HL-60/S4 (cell line): Measurements from ENCODE around the gene KRTAP2-2.
"Not testable (repeated sequence)": the region's sequence is repeated elsewhere in the genome, so short reads cannot be mapped to it uniquely, and the experiment has no call there.

Source experiments
- in situ Hi-C: fragments of 300-500 bp; cut with MboI; formaldehyde crosslinking; loops from 2 replicates; pipeline ENCODE4 v1.14.3; 2022; ENCODE audit warnings: low sequenced_read_pairs

KRTAP2-2 gene, protein sequence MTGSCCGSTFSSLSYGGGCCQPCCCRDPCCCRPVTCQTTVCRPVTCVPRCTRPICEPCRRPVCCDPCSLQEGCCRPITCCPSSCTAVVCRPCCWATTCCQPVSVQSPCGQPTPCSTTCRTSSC

DNA sequence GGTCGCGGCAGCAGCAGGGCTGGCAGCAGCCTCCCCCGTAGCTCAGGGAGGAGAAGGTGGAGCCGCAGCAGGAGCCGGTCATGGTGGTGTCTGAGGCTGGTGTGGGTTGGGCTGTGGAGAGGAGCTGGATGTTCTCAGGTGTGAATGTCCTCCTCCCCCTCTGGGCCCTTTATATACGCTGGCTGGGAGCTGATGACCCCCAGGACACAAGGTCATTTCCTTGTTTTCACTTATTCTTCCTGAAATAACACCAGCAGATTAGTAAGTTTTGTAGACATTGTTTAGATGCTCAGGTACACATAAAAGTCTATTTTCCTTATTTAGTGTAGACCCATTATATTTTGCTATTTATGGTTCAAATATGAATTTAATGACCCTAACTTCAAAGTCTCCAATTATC is at the start of gene KRTAP2-2:
TSS of gene KRTAP2-2 (minus strand) at position 101 of the 400 bp plus-strand sequence. CDS start at position 82, 19 bp downstream.
- in situ Hi-C loops, result not testable (repeated sequence)

DNA sequence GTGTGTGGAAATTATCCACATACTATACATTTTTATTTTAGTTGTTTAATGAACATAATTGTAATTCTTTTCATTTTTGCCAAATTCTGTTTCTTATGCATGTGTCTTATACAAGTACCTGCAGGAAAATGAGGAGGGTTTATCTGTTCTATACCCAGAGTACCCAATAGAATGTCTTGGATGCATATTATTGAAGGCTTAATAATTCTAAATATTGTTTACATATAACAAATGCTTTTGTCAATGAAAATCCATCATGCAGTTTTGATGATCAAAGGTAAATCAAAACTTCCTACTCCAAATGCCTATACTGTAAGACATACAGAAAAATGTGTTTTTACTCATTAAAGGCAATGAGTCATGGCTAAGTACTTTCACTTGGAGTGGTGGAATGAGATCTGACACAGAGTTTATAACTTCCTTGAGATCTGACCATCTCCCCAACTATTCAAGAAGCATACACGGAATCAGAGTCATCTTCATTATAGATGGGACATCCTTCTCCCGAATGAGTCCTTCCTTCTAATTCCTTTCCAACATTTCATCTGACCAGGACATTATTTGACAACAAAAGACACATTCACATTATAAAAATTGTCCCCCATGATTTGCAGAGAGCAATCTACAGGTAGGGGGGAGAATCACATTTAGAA is 49.5 kb upstream of the KRTAP2-2 start:
- in situ Hi-C loops, result not testable (repeated sequence)

DNA sequence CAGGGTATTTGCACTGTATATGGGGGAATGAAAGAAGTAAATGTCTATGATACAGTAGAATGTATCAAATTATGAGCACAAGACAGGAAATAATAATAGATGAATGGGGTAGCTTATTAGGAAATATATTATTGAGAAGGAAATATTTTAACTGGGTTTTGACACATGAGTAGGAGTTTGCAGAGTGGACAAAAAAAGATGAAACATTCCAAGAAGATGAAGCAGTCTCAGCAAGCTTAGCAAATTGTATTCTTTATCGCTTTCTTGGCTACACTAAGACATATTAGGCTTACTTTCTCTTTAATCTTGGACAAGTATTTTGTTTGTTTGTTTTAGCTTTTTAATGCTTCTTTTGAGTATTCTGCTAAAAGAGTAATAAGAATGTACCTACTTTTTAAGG is 48.9 kb upstream of the KRTAP2-2 start:
- in situ Hi-C loops, result no loop called here

DNA sequence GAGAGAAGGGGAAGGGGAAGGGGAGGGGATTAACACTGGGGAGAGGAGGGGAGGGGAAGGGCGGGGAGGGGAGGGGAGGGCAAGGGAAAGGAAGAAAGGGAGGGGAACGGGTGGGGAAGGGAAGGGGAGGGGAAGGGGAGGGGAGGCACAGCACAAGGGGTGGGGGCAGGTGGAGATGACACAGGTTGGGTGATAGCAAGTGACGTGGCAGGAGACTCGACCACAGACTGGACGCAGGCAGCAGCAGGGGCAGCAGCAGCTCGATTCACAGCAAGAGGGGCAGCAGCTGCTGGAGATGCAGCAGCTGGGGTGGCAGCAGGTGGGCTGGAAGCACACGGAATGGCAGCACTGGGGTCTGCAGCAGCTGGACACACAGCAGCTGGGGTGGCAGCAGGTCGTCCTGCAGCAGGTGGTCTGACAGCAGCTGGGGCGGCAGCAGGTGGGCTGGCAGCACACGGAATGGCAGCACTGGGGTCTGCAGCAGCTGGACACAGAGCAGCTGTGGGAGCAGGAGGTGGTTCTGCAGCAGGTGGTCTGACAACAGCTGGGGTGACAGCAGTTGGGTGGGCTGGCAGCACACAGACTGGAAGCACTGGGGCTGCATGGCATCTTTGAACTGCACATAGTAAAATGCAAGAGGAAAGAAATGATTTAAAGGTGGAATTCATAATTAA is 46.7 kb upstream of the KRTAP2-2 start, which contains the start of gene KRTAP4-16:
TSS of gene KRTAP4-16 (minus strand) at position 624 of the 674 bp plus-strand sequence. CDS start at position 624, 0 bp downstream.
- in situ Hi-C loops, result no loop called here

DNA sequence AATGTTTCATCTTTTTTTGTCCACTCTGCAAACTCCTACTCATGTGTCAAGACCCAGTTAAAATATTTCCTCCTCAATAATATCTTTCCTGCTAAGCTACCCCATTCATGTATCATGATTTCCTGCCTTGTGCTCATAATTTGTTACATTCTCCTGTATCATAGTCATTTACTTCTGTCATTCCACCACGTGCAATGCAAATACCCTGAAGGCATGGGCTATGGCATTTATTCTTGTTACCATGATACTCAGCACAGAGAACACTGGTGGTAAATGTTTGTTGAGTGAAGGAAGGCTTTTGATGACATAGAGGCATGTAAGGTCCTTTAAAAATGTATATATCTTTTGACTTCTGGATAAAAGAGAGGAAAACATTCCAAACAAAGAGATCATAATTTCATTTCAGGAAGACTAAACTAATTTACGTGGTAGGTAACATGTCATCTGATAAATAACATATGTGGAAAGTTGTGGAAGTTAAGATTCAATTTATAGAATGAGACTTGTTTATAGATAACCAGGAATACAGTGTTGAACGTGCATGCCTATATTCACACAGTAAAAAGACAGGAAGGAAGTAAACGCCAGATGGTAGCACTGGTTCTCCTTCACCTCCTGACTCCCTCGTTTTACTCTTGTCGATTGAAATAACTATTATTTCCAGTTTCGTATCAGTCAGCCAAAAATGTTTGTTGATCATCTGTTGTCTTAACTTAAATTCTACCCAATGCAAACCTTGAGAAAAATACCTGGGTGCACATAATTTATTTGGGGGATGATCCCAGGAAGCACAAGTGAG is 44.9 kb upstream of the KRTAP2-2 start:
- in situ Hi-C loops, result not testable (repeated sequence)

DNA sequence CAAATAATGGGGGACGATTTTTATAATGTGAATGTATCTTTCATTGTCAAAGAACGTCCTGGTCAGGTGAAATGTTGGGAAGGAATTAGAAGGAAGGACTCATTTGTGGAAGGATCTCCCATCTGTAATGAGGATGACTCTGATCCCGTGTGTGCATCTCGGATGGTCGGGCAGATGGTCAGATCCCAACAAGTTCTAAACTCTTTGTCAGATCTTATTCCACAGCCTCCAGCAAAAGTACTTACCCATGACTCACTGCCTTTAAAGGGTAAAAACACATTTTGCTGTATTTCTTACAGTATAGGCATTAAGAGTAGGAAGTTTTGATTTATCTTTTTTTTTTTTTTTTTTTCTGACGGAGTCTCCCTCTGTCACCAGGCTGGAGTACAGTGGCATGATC is 43.5 kb upstream of the KRTAP2-2 start:
- in situ Hi-C loops, result no loop called here

DNA sequence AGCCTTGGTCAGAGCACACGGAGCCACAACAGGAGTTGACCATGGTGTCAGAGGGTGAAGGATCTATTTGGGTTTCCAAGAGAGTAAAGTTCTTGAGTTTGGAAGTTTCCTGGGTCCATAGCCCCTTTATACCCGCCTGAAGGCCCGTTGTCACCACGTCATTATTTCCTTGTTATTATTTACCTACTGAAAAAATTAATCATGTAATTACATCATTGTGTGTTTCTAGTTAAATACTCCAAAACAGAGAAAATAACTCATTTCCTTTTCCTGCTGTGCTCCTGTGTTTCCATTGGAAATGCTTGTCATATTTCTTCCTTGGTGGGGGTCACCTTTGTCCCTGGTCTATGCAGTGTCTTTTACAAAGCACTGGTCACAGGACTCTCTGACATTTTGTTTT is 43.0 kb upstream of the KRTAP2-2 start, which contains the start of gene KRTAP4-8:
TSS of gene KRTAP4-8 (minus strand) at position 101 of the 400 bp plus-strand sequence. CDS start at position 43, 58 bp downstream.
- in situ Hi-C loops, result no loop called here

DNA sequence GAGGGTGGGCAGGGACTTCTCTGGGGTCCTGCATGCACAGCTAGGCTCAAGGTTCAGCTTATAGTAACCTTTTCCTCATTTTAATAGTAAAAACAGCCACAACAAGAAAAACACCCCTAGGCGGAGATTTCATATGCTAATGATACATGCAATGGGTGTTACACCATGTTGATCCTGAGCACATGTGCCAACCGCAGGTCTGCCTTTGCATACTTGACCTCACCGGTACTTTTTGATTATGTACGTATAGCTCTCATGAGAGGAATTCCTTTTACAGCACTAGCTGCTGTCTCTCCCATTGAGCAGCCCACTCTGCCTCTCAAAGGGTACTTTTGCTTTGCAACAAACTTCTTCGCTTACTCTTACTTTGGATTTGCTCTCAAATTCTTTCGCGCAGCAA is 41.0 kb upstream of the KRTAP2-2 start:
- in situ Hi-C loops, result no loop called here

DNA sequence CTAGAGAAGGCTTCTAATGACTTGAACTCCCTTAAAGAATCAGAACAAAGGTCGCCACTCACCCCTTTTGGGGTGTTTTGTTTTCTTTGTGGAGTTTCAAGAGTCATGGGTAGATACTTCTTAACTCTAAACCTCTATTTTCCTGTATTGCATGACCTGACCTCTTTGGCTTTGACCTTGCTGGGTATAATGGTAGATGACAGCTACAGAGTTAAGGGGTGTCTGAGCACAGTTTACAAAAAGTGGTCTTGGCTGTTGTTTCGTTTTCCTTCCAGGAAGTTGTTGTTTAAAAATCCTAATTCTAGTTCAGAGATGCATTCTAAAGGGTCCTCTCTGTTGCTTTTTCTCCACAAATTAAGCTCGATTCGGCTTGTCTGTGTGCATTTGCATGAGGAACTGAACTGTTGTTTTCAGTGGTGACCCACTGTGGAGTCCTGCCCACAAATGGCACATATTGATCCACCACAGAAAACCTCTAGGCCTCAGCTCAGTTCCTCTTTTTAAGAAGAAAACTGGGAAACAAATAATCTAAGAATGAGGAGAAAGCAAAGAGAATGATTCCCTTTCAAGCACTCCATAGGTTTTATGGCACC is 33.8 kb upstream of the KRTAP2-2 start:
- in situ Hi-C loops, result not testable (repeated sequence)

DNA sequence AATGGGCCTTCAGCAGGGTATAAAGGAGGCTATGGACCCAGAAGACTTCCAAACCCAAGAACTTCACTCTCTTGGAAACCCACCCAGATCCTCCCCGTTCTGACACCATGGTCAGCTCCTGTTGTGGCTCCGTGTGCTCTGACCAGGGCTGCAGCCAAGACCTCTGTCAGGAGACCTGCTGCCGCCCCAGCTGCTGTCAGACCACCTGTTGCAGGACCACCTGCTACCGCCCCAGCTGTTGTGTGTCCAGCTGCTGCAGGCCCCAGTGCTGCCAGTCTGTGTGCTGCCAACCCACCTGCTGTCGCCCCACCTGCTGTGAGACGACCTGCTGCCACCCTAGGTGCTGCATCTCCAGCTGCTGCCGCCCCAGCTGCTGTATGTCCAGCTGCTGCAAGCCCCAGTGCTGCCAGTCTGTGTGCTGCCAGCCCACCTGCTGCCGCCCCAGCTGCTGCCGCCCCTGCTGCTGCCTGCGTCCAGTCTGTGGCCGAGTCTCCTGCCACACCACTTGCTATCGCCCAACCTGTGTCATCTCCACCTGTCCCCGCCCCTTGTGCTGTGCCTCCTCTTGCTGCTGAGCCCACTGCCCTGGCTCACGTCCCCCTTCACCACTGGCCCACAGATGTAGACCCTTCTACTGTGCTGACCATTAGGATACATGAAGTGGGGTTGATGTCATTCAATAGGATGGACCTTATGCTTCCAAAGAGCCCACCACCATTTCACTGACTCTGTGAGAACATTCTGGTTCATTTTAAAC is 29.2 kb upstream of the KRTAP2-2 start, which contains the start of gene KRTAP4-7:
TSS of gene KRTAP4-7 (plus strand) at position 51 of the 757 bp plus-strand sequence. CDS start at position 108, 57 bp downstream.
- in situ Hi-C loops, result not testable (repeated sequence)

DNA sequence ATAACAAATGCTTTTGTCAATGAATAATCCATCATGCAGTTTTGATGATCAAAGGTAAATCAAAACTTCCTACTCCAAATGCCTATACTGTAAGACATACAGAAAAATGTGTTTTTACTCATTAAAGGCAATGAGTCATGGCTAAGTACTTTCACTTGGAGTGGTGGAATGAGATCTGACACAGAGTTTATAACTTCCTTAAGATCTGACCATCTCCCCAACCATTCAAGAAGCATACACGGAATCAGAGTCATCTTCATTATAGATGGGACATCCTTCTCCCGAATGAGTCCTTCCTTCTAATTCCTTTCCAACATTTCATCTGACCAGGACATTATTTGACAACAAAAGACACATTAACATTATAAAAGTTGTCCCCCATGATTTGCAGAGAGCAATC is 28.4 kb upstream of the KRTAP2-2 start:
- in situ Hi-C loops, result not testable (repeated sequence)

DNA sequence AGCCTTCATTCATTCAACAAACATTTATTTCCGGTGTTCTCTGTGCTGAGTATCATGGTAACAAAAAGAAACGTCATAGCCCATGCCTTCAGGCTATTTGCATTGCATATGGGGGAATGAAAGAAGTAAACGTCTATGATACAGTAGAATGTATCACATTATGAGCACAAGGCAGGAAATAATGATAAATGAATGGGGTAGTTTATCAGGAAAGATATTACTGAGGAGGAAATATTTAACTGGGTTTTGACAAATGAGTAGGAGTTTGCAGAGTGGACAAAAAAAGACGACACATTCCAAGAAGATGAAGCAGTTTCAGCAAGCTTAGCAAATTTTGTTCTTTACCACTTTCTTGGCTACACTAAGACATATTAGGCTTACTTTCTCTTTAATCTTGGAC is 27.6 kb upstream of the KRTAP2-2 start:
- in situ Hi-C loops, result no loop called here

DNA sequence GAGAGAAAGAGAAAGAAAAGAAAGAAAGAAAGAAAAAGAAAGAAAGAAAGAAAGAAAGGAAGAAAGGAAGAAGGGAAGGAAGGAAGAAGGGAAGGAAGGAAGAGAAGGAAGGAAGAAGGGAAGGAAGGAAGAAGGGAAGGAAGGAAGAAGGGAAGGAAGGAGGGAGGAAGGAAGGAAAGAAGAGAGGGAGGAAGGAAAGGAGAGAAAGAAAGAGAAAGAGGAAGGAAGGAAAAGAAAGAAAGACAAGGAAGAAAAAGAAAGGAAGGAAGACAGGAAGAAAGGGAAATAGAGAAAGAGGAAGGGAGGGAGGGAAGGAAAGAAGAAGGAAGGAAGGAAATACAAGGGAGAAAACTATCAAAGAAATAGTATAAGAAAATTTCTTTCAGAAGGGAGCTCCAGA is 21.8 kb upstream of the KRTAP2-2 start:
- in situ Hi-C loops, result no loop called here

DNA sequence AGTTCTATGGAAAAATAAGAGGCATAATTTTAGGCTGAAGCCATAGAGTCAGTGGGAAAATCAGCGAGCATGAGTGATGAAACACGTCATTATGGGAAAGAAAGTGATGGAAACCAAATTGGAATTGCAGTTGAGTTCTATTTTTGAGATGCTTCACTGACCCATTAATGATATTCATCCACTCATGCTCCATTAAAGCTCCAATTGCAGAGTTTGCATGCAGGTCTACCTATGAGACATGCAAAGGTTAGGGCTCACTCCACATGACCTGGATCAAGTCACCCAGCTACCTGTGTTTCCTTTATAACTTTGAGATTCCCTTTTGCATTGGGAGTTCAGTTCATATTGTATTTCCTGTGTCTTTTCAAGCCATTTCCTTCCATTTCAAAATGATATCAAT is 18.6 kb upstream of the KRTAP2-2 start:
- in situ Hi-C loops, result no loop called here

DNA sequence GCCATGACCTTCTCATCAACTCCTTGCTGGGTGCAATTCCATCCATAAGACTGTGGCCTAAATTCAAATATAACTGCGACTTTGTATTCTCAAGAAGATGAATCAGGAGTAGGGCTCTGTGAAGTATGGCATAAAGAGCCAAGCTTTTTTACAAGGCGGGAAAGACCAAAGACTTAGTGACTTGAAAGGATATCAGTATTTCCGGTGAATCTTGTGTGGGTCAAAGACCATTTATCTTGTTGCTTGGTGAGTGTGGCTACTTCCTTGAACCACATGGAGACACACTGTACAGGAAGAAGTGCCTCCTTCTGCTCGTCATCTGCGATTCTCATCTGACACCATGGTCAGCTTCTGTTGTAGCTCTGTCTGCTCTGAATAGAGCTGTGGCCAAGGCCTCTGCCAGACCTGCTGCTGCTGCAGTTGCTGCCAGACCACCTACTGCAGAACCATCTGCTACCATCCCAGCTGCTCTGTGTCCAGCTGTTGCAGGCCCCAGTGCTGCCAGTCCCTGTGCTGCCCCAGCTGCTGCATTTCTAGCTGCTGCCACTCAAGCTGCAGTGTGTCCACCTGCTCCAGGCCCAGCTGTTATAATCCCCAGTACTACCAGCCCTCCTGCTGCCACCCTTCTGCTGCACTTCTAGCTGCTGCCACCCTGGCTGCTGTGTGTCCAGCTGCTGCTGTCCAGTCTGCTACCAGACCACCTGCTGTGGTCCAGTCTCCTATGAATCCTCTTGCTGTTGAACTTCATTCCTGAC is 16.8 kb upstream of the KRTAP2-2 start:
- in situ Hi-C loops, result no loop called here

DNA sequence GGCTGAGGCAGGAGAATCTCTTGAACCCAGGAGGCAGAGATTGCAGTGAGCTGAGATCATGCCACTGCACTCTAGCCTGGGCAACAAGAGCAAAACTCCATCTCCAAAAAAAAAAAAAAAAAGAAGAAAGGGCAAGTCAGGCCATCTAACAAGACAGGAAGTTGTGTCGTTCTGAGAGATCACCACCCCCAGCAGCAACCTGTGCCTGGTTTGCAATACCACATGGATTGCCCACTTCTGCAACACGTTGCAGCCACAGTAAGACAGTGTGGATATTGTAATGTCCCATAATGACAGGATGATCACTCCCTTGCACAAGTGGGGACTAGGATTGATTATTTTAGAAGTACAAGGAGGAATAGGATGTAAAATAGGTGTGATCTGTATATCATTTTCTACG is 14.0 kb upstream of the KRTAP2-2 start:
- in situ Hi-C loops, result no loop called here

DNA sequence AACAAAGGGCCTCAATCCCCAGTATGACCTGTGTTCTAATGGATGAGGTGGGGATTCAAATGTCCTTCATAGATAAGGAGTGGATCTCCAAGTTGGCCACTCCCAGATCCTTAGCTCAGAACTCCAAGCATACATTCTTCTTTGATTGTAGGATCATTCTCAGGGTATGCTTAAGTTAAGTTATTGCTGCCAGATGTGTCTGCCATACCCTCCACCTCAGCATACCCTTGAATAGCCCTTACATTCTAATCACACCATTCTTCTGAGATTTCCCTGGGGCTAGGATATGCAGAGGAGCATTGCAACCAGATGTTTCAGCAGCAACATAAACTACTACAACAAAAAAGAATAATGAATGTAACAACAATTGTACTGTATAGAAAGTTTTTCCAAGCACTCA is 12.3 kb upstream of the KRTAP2-2 start:
- in situ Hi-C loops, result no loop called here

DNA sequence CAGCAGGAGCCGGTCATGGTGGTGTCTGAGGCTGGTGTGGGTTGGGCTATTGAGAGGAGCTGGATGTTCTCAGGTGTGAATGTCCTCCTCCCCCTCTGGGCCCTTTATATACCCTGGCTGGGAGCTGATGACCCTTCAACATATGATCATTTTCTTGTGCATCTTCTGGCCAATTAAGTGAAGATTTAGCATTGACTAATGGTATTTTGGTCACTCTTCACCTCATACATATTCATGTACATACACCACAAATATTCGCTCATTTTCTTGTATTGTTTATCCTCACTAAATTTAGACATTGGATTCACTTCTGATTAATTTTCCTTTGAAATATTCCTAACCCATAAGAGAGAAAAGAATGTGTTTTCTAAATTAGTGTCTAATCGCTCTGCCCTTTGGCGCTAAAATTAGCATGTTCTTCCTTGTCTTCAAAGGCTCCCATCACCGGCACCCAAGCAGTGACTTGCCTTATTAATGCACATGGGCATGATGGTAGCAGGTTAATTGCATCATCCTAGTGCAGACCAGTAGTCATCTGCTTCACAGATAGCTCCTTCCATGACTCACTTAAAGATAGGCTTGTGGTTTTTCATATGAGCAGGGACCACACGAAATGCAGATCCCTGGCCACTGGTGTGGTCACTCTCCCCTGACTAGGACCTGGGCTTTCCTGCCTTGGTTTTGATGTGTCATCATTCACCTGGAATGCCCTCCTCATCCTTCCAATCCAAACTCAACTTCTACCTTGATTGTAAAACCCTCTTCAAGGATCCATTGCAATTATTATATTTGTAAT is 11.0 kb upstream of the KRTAP2-2 start, which contains the start of gene KRTAP2-4:
TSS of gene KRTAP2-4 (minus strand) at position 51 of the 796 bp plus-strand sequence. CDS start at position 17, 34 bp downstream.
- in situ Hi-C loops, result no loop called here
